H4 (cell line): ENCODE data around the gene NPM1. TPM values are rescaled to one million over a fixed set of nuclear protein-coding genes. Genes with fewer than 3 reads are reported as not detected.
"Not testable (repeated sequence)": the region's sequence is repeated elsewhere in the genome, so short reads cannot be mapped to it uniquely, and the experiment has no call there.

Source experiments
- DNase-seq: peaks from one replicate; pipeline ENCODE4 v3.0.0-alpha.2; 2015; ENCODE audit warnings: low spot score
- total RNA-seq: library from RNA; depleted of rRNA; stranded (reverse); fragments of >200 nt; shearing (Covaris generic); gene quantifications from 2 replicates; pipeline ENCODE4 v1.2.3, GENCODE V29; 2014; rRNA removed

The NPM1 gene
- total RNA-seq, result 2,050 and 2,786 TPM in 2 replicates

DNA sequence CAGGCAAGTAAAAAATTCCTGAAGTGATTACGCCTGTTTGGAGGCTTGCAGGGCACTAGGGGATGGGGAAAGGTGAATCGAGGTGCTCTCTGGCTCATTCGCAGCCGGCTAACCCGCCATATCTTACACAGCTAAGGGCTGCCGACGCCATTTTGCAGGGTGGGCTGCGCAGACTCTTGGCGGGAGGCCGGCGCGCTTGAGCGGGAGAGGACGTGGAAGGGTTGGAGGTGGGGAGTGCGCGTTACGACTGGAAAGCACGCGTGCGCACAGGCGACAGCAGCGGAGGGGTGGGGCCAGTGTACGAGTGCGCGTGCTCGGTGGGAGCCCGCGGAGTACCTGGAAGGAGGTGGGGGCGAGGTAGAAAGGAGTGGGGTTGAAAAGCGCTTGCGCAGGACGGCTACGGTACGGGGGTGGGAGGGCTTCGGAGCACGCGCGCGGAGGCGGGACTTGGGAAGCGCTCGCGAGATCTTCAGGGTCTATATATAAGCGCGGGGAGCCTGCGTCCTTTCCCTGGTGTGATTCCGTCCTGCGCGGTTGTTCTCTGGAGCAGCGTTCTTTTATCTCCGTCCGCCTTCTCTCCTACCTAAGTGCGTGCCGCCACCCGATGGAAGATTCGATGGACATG lies at the start of gene NPM1:
Gene NPM1, plus strand, starts transcription at position 505 of the 625 bp plus-strand sequence. Its CDS starts 100 bp downstream, at position 605.
- peak; percentile 98 for DNase-seq

GRCh38 chr5:171340042-171340441 lies 47.6 kb upstream of the NPM1 start:
- no peak for DNase-seq

DNA sequence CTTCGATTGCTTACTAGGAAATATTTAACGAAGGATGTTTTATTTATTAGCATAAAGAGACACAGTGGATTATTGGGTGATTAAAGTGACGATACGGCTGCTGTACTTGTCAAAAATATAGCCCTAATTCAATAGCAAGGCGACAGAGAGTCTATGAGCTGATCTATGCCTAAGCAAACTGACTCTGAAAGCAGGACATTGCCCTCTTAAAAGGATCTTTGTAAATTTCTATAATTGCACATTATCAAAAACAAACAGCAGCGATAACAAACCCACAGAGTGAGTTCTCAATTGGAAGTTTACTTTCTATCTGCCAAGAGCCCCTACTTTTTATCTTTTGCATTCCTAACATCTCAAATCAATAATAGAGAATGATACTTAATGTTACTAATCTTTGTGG lies 47.2 kb upstream of the NPM1 start:
- no peak for DNase-seq

- DNase-seq, result peak; percentile 51
These were observed 45.1 kb upstream of the NPM1 start for GRCh38 chr5:171342362-171343111.

DNA sequence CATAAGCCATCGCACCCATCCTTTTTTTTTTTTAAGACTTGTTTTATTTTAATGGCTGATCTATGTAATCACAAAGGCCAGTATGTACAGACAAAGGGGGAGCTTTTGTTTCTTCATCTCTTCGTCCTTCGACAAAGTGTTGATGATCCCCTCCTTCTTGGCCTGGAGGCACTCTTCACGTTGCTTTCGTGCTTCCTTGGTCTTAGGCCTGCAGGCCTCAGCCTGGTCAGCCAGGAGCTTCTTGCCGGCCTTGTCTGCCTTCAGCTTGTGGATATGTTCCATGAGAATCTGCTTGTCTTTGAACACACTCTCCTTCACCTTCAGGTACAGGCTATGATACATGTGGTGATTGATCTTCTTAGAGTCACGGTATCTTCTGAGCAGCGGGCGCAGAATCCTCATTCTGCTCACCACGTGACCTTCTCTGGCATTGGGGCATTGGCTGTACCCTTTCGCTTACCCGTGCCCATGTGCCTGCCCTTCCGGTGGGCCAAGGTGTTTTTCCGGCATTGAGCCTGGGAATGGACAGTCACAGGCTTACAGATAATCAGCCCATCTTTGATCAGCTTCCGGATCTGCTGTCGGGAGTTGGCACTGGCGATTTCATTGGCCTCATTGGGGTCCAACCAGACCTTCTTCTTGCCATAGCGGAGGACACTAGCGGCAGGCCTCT lies 42.6 kb upstream of the NPM1 start:
- DNase-seq, result no peak

- DNase-seq, result no peak
These were observed 36.0 kb upstream of the NPM1 start for GRCh38 chr5:171351536-171352073.

DNA sequence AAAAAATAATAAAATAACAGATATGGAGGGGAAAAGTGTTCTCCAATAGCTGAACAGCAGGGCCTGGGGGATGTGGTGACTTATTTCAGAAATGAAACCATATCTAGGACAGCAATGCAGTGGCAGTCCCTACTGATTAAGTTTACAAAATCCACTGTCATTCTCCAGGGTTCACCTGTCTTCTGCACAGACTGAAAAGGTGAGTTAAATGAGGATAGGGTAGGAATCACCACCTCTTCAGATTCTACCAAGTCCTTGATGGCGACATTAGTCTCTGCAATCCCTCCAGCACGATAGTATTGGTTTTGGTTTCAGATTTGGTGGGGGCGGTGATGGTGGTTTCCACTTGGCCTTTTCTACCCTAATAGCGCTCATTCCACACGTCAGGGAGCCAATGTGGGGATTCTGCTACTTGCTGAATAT lies 32.3 kb upstream of the NPM1 start:
- no peak for DNase-seq

DNA sequence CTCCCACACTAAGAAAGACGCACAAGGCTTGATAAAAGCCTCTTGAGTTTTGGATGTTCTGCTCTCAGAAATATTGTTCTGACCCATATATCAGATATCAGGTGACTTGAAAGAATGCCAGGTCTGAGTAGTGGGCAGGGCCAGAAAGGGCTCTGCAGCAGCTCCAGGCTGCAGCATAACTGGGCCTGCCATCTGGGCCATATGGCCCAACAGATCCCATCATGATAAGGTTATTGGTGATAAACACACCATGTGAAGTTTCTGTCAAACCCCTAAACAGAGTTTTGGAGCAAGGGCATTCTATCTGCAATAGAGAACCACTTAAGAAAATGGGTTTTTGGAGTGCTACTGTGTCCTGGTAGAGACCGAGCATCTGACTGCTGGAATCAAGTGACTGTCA lies 29.8 kb upstream of the NPM1 start:
- DNase-seq, result no peak

- not testable (repeated sequence) for DNase-seq
These were observed 26.5 kb upstream of the NPM1 start for GRCh38 chr5:171361151-171361550.

DNA sequence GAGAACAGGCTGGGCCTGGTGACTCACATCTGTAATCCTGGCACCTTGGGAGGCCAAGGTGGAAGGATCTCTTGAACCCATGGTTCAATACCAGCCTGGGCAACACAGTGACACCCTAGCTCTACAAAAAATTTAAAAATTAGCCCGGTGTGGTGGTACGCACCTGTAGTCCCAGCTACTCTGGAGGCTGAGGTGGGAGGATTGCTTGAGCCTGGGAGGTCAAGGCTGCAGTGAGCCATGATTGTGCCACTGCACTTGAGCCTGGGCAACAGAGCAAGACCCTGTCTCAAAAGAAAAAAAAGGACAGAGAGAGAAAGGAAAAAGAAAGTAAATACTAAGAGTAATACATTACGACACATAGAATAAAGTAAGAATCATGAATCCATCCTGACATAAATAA lies 24.4 kb upstream of the NPM1 start:
- DNase-seq, result not testable (repeated sequence)

- no peak for DNase-seq
These were observed 23.8 kb upstream of the NPM1 start for GRCh38 chr5:171363846-171364245.

DNA sequence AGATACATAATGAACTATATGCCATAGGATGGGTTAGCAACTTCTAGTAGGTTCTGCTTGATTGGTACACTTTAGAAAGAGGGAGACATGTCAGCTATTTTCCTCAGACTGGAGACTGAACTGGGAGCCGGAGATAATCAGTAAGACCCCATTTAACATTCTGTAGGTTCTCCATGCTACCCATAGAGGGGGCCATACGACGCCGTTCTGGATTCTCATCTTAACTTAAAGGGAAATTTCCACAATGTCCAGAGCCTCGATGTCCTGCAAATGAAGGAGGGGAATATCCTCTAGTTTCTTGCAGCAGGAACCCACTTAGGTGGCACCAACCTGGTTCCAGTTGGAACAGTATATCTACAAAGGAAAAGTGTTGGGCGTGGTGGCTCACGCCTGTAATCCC lies 22.3 kb upstream of the NPM1 start:
- DNase-seq, result no peak

DNA sequence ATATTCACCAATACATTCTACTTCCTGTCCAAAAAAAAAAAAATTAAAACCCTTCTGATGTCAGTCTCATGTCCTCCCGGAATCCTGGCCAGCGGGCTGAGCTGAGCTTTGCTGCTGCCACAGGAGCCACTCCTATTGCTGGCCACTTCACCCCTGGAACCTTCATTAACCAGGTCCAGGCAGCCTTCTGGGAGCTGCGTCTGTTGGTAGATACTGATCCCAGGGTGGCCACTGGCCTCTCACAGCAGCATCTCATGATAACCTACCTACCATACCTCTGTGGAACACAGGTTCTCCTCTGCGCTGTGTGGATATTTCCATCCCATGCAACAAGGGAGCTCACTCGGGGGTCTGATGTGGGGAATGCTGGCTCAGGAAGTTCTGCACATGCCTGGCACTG lies 21.0 kb upstream of the NPM1 start:
- DNase-seq, result no peak

DNA sequence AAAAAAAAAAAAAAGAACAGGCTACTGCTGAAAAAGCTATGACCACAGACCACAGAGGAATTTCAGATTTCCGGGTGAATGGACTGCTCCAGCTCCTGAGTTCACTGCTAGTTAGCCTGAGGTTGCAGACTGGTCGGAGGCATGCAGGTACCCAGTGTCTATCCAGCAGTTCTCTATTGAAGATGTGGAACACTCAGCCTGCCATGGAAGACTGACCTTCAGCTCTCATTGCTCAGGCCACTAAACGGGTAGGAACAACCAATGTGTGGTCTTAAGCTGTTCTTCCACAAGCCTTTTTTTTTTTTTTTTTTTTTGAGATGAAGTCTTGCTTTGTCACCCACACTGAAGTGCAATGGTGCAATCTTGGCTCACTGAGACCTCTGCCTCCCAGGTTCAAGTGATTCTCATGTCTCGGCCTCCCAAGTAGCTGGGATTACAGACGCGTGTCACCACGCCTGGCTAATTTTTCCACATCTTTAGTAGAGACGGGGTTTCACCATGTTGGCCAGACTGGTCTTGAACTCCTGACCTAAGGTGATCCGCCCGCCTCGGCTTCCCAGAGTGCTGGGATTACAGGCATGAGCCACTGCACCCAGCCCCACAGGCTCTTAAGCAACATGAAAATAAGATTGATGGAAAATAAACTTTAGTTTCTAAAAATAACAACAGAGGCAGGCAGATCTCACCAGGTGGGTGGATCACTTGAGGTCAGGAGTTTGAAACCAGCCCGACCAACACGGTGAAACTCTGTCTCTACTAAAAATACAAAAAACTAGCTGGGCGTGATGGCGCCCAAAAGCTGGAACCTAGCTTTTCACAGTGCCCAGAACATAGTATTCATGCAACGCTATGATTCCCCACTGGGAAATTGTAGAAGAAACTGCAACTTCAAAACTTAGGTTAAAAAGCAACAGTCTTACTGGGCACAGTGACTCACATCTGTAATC lies 20.0 kb upstream of the NPM1 start:
- DNase-seq, result peak; percentile 91

- no peak for DNase-seq
These were observed 18.6 kb upstream of the NPM1 start for GRCh38 chr5:171369056-171369455.

DNA sequence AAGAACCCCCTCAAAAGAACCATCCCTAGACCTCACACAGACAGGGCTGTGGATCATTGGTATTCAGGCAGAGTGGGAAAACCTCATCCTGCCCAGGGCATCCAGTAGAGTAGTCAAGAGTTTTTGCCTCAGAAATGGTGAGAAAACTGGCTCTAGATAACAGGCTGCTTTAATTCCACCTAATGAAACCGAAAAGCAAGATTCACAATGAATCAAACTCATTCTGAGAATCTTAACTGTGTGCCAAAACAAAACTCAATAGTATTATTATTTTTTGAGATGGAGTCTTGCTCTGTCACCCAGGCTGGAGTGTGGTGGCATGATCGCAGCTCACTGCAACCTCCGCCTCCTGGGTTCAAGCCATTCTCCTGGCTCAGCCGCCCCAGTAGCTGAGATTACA lies 17.8 kb upstream of the NPM1 start:
- DNase-seq, result no peak

GRCh38 chr5:171370881-171371280 lies 16.8 kb upstream of the NPM1 start:
- not testable (repeated sequence) for DNase-seq

DNA sequence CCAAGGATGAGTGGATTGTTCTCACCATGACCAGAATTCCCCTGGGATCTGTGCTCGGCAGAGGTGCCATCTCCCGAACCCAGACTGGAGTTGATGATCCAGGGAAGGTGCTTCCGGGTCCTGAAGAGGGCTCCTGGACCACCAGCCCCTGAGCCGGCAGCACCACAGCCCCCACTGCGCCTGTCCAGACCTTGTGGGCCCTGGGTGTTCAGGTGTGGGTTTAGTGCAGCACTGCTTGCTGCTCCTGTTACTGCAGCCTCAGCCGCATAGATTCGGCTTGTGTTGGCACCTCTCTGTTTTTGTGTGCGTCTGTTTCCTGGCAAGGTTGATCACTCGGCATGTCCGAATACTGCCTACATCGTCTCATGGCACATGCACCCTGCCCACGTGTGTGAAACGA lies 16.3 kb upstream of the NPM1 start:
- DNase-seq, result no peak

DNA sequence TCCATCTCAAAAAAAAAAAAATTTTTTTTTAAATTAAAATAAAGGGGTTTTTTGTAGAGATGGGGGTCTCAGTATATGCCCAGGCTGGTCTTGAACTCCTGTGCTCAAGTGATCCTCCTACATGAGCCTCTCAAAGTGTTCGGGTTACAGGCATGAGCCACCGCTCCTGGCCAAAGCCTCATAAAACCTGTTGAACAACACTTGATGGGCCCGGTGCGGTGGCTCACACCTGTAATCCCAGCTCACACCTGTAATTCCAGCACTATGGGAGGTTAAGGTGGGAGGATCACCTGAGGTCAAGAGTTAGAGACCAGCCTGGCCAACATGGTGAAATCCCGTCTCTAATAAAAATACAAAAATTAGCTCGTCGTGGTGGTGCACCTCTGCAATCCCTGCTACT lies 7.7 kb upstream of the NPM1 start:
- no peak for DNase-seq

DNA sequence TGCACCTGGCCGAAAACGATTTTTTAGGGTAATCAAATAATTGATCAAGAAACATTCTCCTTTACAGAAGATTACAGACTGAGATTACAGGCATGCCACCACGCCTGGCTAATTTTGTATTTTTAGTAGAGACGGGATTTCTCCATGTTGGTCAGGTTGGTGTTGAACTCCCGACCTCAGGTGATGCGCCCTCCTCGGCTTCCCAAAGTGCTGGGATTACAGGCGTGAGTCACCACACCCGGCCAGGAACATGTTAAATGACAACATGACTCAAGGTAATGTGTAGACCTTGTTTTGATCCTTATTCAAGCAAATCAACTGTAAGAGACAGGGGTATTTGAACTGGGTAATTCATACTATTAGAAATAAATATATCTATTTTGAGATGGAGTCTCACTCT lies 3.2 kb upstream of the NPM1 start:
- DNase-seq, result not testable (repeated sequence)

- not testable (repeated sequence) for DNase-seq
These were observed 2.6 kb upstream of the NPM1 start for GRCh38 chr5:171384999-171385398.
